RWPE1 (cell line): ENCODE results near the gene RASSF1.

ENCODE experiments used
- CTCF ChIA-PET: fragments of 350-600 bp; sonication (Branson Sonifier 250); formaldehyde crosslinking; extraction: SDS; loops from one replicate; lab custom pipeline; 2021; lab: Yijun Ruan, JAX
- POLR2A ChIA-PET: fragments of 400-600 bp; formaldehyde crosslinking; extraction: SDS; loops from one replicate; lab custom pipeline; 2020; ENCODE audit warnings: antibody characterized with exemption; ENCODE audit not compliant: low non-redundant PET; lab: Yijun Ruan, JAX
- DNase-seq: peaks from one replicate; pipeline ENCODE4 v3.0.0; 2012; ENCODE audit warnings: low spot score
- H3K27ac ChIP-seq: fragments of 450-650 bp; 2 replicates; pipeline ENCODE4 v1.5.1; 2017
- CTCF ChIP-seq: fragments of 450-650 bp; conservative IDR thresholded peaks from 2 replicates; pipeline ENCODE4 v1.5.1; 2017; ENCODE audit warnings: low read depth, mild to moderate bottlenecking

RASSF1 gene

GRCh38 chr3:50357481-50357880 is 16.8 kb upstream of the RASSF1 start:
- TF ChIP-seq CTCF = no peak
- ChIA-PET POLR2A (no interaction called here), CTCF (no interaction called here)
- DNase-seq = no peak
- H3K27ac ChIP-seq = peak overlapping the region; percentile 77

- ChIA-PET CTCF (no interaction called here), POLR2A (no interaction called here)
- H3K27ac ChIP-seq = peak overlapping the region; percentile 77
- DNase-seq = no peak
- no peak for TF ChIP-seq CTCF
Observed at GRCh38 chr3:50356553-50356952, 15.9 kb upstream of the RASSF1 start.

GRCh38 chr3:50355829-50356552 is 15.4 kb upstream of the RASSF1 start:
- peak overlapping the region; percentile 77 for H3K27ac ChIP-seq
- ChIA-PET CTCF (no interaction called here), POLR2A (no interaction called here)
- TF ChIP-seq CTCF = no peak
- DNase-seq = no peak

- TF ChIP-seq CTCF = no peak
- ChIA-PET POLR2A (interaction anchor here (1.1 kb wide), 1 partner anchor 14 kb away, joined by 3 read pairs; the partner anchor contains the start of gene RASSF1), CTCF (no interaction called here)
- H3K27ac ChIP-seq = peak overlapping the region; percentile 77
- no peak for DNase-seq
Observed at GRCh38 chr3:50354850-50355249, 14.2 kb upstream of the RASSF1 start.

GRCh38 chr3:50354186-50354764 is 13.6 kb upstream of the RASSF1 start:
- H3K27ac ChIP-seq = peak overlapping the region; percentile 77
- CTCF ChIA-PET = interaction anchor here (0.6 kb wide), 1 partner anchor 439 kb away, joined by 3 read pairs; no protein-coding TSS in a partner anchor
- POLR2A ChIA-PET = interaction anchor here (1.1 kb wide), 1 partner anchor 13 kb away, joined by 3 read pairs; the partner anchor contains the start of gene RASSF1
- TF ChIP-seq CTCF = no peak
- no peak for DNase-seq

- no peak for TF ChIP-seq CTCF
- ChIA-PET POLR2A (interaction anchor here (0.8 to 1.1 kb wide), 2 partner anchors 13 to 14 kb away, joined by 3 to 4 read pairs; partner anchors contain the start of gene RASSF1), CTCF (interaction anchor here (0.8 kb wide), 1 partner anchor 189 kb away, joined by 3 read pairs; no protein-coding TSS in a partner anchor)
Observed at GRCh38 chr3:50353245-50354004, 12.8 kb upstream of the RASSF1 start.

More at GRCh38 chr3:50353245-50354004, 12.8 kb upstream of the RASSF1 start:
- peak overlapping the region; percentile 77 for H3K27ac ChIP-seq
- no peak for DNase-seq
